GM12878 (cell line): ENCODE data around the gene DCUN1D5. TPM values are rescaled to one million over a fixed set of nuclear protein-coding genes. Genes with fewer than 3 reads are reported as not detected.

Experiments
- EP300 ChIP-seq, 2 experiments: fragments of 150-350 bp in 1 of 2; IDR thresholded peaks; 2 replicates each; pipeline ENCODE4 v1.6.1; 2011 to 2012; ENCODE audit warnings: low read depth in 2 of 2, low read length in 2 of 2, borderline replicate concordance in 1 of 2, improper control_type of control experiment in 1 of 2, inconsistent platforms in 1 of 2; ENCODE audit not compliant: control insufficient read depth in 1 of 2
- FOXM1 ChIP-seq: IDR thresholded peaks from 2 replicates; pipeline ENCODE4 v1.6.1; 2012; ENCODE audit warnings: low read depth, mild to moderate bottlenecking, inconsistent platforms, low read length, moderate library complexity
- GABPA ChIP-seq: IDR thresholded peaks from 2 replicates; pipeline ENCODE4 v1.6.1; 2014; ENCODE audit warnings: antibody characterized with exemption, low read depth, mild to moderate bottlenecking, inconsistent platforms
- JUNB ChIP-seq: IDR thresholded peaks from 2 replicates; pipeline ENCODE4 v1.6.1; 2016; ENCODE audit warnings: antibody characterized with exemption, mild to moderate bottlenecking
- MEF2B ChIP-seq: fragments of 450-650 bp; IDR thresholded peaks from 2 replicates; pipeline ENCODE4 v1.6.1; 2018; ENCODE audit warnings: mild to moderate bottlenecking, moderate library complexity; ENCODE audit not compliant: partially characterized antibody, poor library complexity, severe bottlenecking
- NBN ChIP-seq: fragments of 450-650 bp; IDR thresholded peaks from 2 replicates; pipeline ENCODE4 v1.6.1; 2016
- PAX5 ChIP-seq: IDR thresholded peaks from 2 replicates; pipeline ENCODE4 v1.6.1; 2011; ENCODE audit warnings: low read depth, low read length, borderline replicate concordance
- polyA plus RNA-seq, 11 experiments: library from polyadenylated mRNA; depleted of rRNA in 4 of 11; unstranded in 6 of 11; stranded (reverse) in 5 of 11; fragments of >200 nt; fragmentation: Nextera tagmentation in 4 of 11; fragmentation: Illumina TruSeq in 1 of 11; extraction: Ambion mirVana in 4 of 11; extraction: Trizol in 1 of 11; gene quantifications; 1 replicate in 1 of 11; 2 replicates in 10 of 11; pipeline versions ENCODE4 v1.2.1 to v1.2.3, GENCODE V29; 2011 to 2016; ENCODE audit warnings: inconsistent platforms in 2 of 11, missing spikeins in 2 of 11, low read depth in 1 of 11
- total RNA-seq, 4 experiments: library from RNA; depleted of rRNA in 3 of 4; stranded (reverse); fragments of >200 nt in 3 of 4; fragmentation: Illumina TruSeq in 1 of 4; extraction: Trizol in 1 of 4; gene quantifications; 2 replicates each; pipeline versions ENCODE4 v1.2.1 to v1.2.3, GENCODE V29; 2013 to 2021
- TF ChIP-seq, protein P1 (sequence below): fragments of 450-650 bp; IDR thresholded peaks from 2 replicates; pipeline ENCODE4 v1.6.1; 2017; ENCODE audit warnings: mild to moderate bottlenecking, low read depth, inconsistent platforms; ENCODE audit not compliant: poor library complexity, severe bottlenecking
- TF ChIP-seq, protein P2 (sequence below): IDR thresholded peaks from 2 replicates; pipeline ENCODE4 v1.6.1; 2012; ENCODE audit warnings: low read length, inconsistent platforms

The DCUN1D5 gene
- total and polyA plus RNA-seq, 10 of the 15 experiments (the other 5 are each of a cell fraction or from before 2014, with no cell fraction given): 20.4 to 87.0 (median 60.6) TPM

DNA sequence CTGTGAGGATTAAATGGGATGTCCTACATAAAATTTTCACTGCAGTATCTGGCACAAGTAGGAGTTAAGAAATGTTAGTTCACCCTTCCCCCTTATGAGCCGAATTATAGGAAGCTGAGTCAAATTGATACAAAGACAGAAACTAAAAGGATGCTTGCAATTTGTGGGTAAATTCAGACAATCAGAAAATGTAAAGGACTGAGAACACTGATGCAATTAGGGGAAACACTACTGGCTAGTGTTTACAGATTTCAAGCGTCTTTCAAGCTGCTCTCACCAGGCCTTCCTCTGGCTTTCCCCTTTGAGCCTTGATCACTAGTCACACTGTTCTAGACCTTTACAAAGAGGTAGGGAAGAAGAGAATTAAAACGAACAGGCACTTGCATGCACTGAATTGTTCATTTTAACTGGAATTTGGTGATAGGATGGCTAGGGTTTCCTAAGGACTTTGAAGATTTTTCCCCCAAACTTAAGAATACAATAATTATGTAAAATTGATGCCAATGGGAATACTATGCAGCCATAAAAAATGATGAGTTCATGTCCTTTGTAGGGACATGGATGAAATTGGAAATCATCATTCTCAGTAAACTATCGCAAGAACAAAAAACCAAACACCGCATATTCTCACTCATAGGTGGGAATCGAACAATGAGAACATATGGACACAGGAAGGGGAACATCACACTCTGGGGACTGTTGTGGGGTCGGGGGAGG lies 63.5 kb downstream of the DCUN1D5 start (continued):
- peak; percentile 30 for TF ChIP-seq MEF2B
- TF ChIP-seq JUNB: peak; percentile 92
- 0 out of 2 replicates have a peak, but pooled peaks have one; percentile 20 for TF ChIP-seq PAX5
- TF ChIP-seq, protein P1, sequence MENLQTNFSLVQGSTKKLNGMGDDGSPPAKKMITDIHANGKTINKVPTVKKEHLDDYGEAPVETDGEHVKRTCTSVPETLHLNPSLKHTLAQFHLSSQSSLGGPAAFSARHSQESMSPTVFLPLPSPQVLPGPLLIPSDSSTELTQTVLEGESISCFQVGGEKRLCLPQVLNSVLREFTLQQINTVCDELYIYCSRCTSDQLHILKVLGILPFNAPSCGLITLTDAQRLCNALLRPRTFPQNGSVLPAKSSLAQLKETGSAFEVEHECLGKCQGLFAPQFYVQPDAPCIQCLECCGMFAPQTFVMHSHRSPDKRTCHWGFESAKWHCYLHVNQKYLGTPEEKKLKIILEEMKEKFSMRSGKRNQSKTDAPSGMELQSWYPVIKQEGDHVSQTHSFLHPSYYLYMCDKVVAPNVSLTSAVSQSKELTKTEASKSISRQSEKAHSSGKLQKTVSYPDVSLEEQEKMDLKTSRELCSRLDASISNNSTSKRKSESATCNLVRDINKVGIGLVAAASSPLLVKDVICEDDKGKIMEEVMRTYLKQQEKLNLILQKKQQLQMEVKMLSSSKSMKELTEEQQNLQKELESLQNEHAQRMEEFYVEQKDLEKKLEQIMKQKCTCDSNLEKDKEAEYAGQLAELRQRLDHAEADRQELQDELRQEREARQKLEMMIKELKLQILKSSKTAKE: peak; percentile 61
- TF ChIP-seq, protein P2, sequence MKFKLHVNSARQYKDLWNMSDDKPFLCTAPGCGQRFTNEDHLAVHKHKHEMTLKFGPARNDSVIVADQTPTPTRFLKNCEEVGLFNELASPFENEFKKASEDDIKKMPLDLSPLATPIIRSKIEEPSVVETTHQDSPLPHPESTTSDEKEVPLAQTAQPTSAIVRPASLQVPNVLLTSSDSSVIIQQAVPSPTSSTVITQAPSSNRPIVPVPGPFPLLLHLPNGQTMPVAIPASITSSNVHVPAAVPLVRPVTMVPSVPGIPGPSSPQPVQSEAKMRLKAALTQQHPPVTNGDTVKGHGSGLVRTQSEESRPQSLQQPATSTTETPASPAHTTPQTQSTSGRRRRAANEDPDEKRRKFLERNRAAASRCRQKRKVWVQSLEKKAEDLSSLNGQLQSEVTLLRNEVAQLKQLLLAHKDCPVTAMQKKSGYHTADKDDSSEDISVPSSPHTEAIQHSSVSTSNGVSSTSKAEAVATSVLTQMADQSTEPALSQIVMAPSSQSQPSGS: peak; percentile 79
- TF ChIP-seq GABPA: peak; percentile 51; the same call in 1 of the 2 replicates
- TF ChIP-seq NBN: peak; percentile 44; the same call in 1 of the 2 replicates
- peak; percentile 25 to 80; a peak in 2 of 4 replicates for TF ChIP-seq EP300 (IDR thresholded peaks at IDR 0.05; ENCODE audit: borderline replicate concordance in 1 of 2, control insufficient read depth in 1 of 2, low read depth in 2 of 2, low read length in 2 of 2)
- TF ChIP-seq FOXM1: 0 out of 2 replicates have a peak, but pooled peaks have one; percentile 53
